Hepatocyte (in vitro differentiated cells): ENCODE data around the gene COQ2. TPM values are rescaled to one million over a fixed set of nuclear protein-coding genes. Genes with fewer than 3 reads are reported as not detected.

Source experiments
- DNase-seq: peaks from one replicate; pipeline ENCODE4 v3.0.0-alpha.2; 2016; ENCODE audit warnings: low spot score
- H2AFZ ChIP-seq: fragments of 200-600 bp; sonication (generic); 2 replicates; pipeline ENCODE4 v1.6.0; 2016; ENCODE audit warnings: antibody characterized with exemption, mild to moderate bottlenecking
- H3K27ac ChIP-seq: fragments of 200-600 bp; sonication (generic); 2 replicates; pipeline ENCODE4 v1.5.1; 2016; ENCODE audit warnings: mild to moderate bottlenecking
- H3K27me3 ChIP-seq: fragments of 200-600 bp; sonication (generic); 2 replicates; pipeline ENCODE4 v1.6.1; 2016
- H3K36me3 ChIP-seq: fragments of 200-600 bp; sonication (generic); replicated peaks from 2 replicates; pipeline ENCODE4 v1.5.1; 2016; ENCODE audit warnings: low read depth; ENCODE audit not compliant: insufficient read depth
- H3K4me1 ChIP-seq: fragments of 200-600 bp; sonication (generic); 2 replicates; pipeline ENCODE4 v1.5.1; 2016; ENCODE audit warnings: mild to moderate bottlenecking, moderate library complexity; ENCODE audit not compliant: insufficient read depth
- H3K4me2 ChIP-seq: fragments of 200-600 bp; sonication (generic); 2 replicates; pipeline ENCODE4 v1.6.0; 2016
- H3K4me3 ChIP-seq: fragments of 200-600 bp; sonication (generic); 2 replicates; pipeline ENCODE4 v1.5.1; 2016; ENCODE audit warnings: mild to moderate bottlenecking
- H3K79me2 ChIP-seq: fragments of 200-600 bp; sonication (generic); 2 replicates; pipeline ENCODE4 v1.6.0; 2017; ENCODE audit warnings: mild to moderate bottlenecking
- H3K9me2 ChIP-seq: fragments of 200-600 bp; sonication (generic); replicated peaks from 2 replicates; pipeline ENCODE4 v1.6.0; 2017; ENCODE audit warnings: mild to moderate bottlenecking; ENCODE audit not compliant: insufficient read depth
- H3K9me3 ChIP-seq: fragments of 200-600 bp; sonication (generic); 2 replicates; pipeline ENCODE4 v1.5.1; 2016; ENCODE audit warnings: low read depth, mild to moderate bottlenecking
- H4K20me1 ChIP-seq: fragments of 200-600 bp; sonication (generic); 2 replicates; pipeline ENCODE4 v1.6.0; 2016; ENCODE audit warnings: mild to moderate bottlenecking; ENCODE audit not compliant: insufficient read depth, poor library complexity, severe bottlenecking
- CTCF ChIP-seq: fragments of 200-600 bp; sonication (generic); IDR thresholded peaks from 2 replicates; pipeline ENCODE4 v1.5.1; 2016; ENCODE audit warnings: antibody characterized with exemption, mild to moderate bottlenecking; ENCODE audit not compliant: poor library complexity
- EZH2 ChIP-seq: fragments of 200-600 bp; sonication (generic); IDR thresholded peaks from 2 replicates; pipeline ENCODE4 v1.6.1; 2016; ENCODE audit warnings: antibody characterized with exemption, mild to moderate bottlenecking, borderline replicate concordance
- EZH2phosphoT487 ChIP-seq: fragments of 200-600 bp; sonication (generic); IDR thresholded peaks from one replicate; pipeline ENCODE4 v1.6.1; 2018; ENCODE audit warnings: antibody characterized with exemption, mild to moderate bottlenecking, low read depth, moderate library complexity; ENCODE audit not compliant: unreplicated experiment, severe bottlenecking
- WGBS: methylation state at CpG from one replicate; pipeline ENCODE4 v1.1.6; 2016; ENCODE audit warnings: low lambda C conversion rate; ENCODE audit errors: missing lambda C conversion rate; 5-methylcytosine and 5-hydroxymethylcytosine counted together
- polyA plus RNA-seq: library from polyadenylated mRNA; unstranded; fragments of >200 nt; fragmentation: Nextera tagmentation; extraction: Ambion mirVana; gene quantifications from 2 replicates; pipeline ENCODE4 v1.2.1, GENCODE V29; 2016
- total RNA-seq: library from RNA; depleted of rRNA; stranded (reverse); fragments of >200 nt; gene quantifications from 2 replicates; pipeline ENCODE4 v1.2.3, GENCODE V29; 2014

The COQ2 gene
- total and polyA plus RNA-seq, 2 experiments from 2014 or later: 13.4 to 18.6 TPM

- Histone ChIP-seq H4K20me1 (no peaks in the 10 kb centered on the region), H3K4me2 (no peak overlapping the region), H3K4me1 (no peaks in the 10 kb centered on the region), H2AFZ (no peak overlapping the region), H3K9me2 (no peaks in the 10 kb centered on the region), H3K9me3 (no peaks in the 10 kb centered on the region), H3K27ac (no peak overlapping the region), H3K36me3 (no peaks in the 10 kb centered on the region), H3K4me3 (no peak overlapping the region), H3K27me3 (no peaks in the 10 kb centered on the region), H3K79me2 (no peaks in the 10 kb centered on the region)
- no peak for TF ChIP-seq CTCF
- no peak for TF ChIP-seq EZH2phosphoT487
- TF ChIP-seq EZH2: no peak
- no peak for DNase-seq
- WGBS: 80% methylated on average over 2 of the region's 2 CpGs
Measured at GRCh38 chr4:83262682-83263081, 21.9 kb downstream of the COQ2 start.

- DNase-seq: no peak
- WGBS: 96% methylated on average over 5 of the region's 5 CpGs
- Histone ChIP-seq H3K36me3 (no peaks in the 10 kb centered on the region), H4K20me1 (no peaks in the 10 kb centered on the region), H3K4me3 (no peak overlapping the region), H3K79me2 (no peaks in the 10 kb centered on the region), H2AFZ (no peak overlapping the region), H3K9me3 (no peaks in the 10 kb centered on the region), H3K4me2 (no peak overlapping the region), H3K27ac (no peak overlapping the region), H3K9me2 (no peaks in the 10 kb centered on the region), H3K27me3 (no peaks in the 10 kb centered on the region), H3K4me1 (peaks cover 3% of the 10 kb centered on the region)
- TF ChIP-seq EZH2phosphoT487 (no peak), CTCF (no peak), EZH2 (no peak)
Measured at GRCh38 chr4:83261307-83261706, 23.3 kb downstream of the COQ2 start.

- no peak for DNase-seq
- H2AFZ ChIP-seq: no peak overlapping the region
- H4K20me1 ChIP-seq: no peaks in the 10 kb centered on the region
- peaks cover 12% of the 10 kb centered on the region for H3K4me1 ChIP-seq
- H3K27ac ChIP-seq: no peak overlapping the region
- TF ChIP-seq EZH2phosphoT487 (no peak), CTCF (no peak)
- 89% methylated on average over 1 of the region's 1 CpG for WGBS
- H3K4me2 ChIP-seq: no peak overlapping the region
- H3K36me3 ChIP-seq: no peaks in the 10 kb centered on the region
- H3K4me3 ChIP-seq: no peak overlapping the region
- H3K27me3 ChIP-seq: no peaks in the 10 kb centered on the region
- H3K9me2 ChIP-seq: no peaks in the 10 kb centered on the region
- no peaks in the 10 kb centered on the region for H3K9me3 ChIP-seq
- no peaks in the 10 kb centered on the region for H3K79me2 ChIP-seq
Measured at GRCh38 chr4:83259586-83259985, 25.0 kb downstream of the COQ2 start.

GRCh38 chr4:83258461-83258860, 26.1 kb downstream of the COQ2 start:
- no peak for TF ChIP-seq CTCF
- no peak for TF ChIP-seq EZH2
- TF ChIP-seq EZH2phosphoT487: no peak
- Histone ChIP-seq H3K36me3 (no peaks in the 10 kb centered on the region), H3K27me3 (no peaks in the 10 kb centered on the region), H3K27ac (no peak overlapping the region), H3K4me1 (peaks cover 12% of the 10 kb centered on the region), H3K79me2 (no peaks in the 10 kb centered on the region), H3K9me3 (no peaks in the 10 kb centered on the region), H3K9me2 (no peaks in the 10 kb centered on the region), H4K20me1 (no peaks in the 10 kb centered on the region), H3K4me3 (no peak overlapping the region), H3K4me2 (no peak overlapping the region), H2AFZ (no peak overlapping the region)
- DNase-seq: no peak
